ENCODE results near the gene MBOAT7.

DNA sequence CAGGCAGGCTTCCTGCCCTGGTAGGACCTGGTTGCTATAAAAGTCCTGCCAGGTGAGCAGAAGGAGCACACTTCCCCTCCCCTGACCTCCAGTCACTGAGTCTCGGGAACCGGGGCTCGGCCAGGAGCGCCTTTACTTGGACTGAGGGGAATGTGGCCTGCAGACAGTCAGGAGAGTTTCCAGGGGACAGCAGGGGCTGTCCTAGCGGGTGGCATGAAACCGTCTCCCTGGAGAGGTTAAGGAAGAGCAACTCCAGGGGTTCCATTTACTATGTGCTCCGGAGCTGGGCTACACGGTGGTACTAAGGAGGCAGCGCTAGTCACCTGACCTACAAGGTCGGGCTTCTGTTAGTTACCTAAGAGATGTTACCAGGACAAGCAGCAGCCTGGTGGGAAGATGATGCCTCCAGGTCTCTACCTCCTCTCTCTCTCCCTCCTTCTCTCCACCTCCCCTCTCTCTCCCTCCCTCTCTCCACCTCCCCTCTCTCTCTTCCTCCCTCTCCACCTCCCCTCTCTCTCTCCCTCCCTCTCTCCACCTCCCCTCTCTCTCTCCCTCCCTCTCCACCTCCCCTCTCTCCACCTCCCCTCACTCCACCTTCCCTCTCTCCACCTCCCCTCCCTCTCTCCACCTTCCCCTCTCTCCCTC, 55.9 kb downstream of the MBOAT7 start:
- TF ChIP-seq RAD21 (IDR thresholded peaks at IDR 0.05): no peak
- TF ChIP-seq, protein P1, sequence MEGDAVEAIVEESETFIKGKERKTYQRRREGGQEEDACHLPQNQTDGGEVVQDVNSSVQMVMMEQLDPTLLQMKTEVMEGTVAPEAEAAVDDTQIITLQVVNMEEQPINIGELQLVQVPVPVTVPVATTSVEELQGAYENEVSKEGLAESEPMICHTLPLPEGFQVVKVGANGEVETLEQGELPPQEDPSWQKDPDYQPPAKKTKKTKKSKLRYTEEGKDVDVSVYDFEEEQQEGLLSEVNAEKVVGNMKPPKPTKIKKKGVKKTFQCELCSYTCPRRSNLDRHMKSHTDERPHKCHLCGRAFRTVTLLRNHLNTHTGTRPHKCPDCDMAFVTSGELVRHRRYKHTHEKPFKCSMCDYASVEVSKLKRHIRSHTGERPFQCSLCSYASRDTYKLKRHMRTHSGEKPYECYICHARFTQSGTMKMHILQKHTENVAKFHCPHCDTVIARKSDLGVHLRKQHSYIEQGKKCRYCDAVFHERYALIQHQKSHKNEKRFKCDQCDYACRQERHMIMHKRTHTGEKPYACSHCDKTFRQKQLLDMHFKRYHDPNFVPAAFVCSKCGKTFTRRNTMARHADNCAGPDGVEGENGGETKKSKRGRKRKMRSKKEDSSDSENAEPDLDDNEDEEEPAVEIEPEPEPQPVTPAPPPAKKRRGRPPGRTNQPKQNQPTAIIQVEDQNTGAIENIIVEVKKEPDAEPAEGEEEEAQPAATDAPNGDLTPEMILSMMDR (IDR thresholded peaks at IDR 0.05; ENCODE audit: low read depth, low read length, missing input control): no peak
- TF ChIP-seq SP1 (IDR thresholded peaks at IDR 0.05): no peak
